GM12891 (cell line): Measurements from ENCODE around the gene PSME4. TPM values are rescaled to one million over a fixed set of nuclear protein-coding genes. Genes with fewer than 3 reads are reported as not detected.
A peak's percentile ranks its signal among the peaks of the same experiment; 100 is the strongest.

ENCODE experiments used
- DNase-seq: peaks from one replicate; pipeline ENCODE4 v3.0.0; 2011; ENCODE audit warnings: low spot score; ENCODE audit not compliant: insufficient read length
- FAIRE-seq: peaks from 2 replicates; lab custom pipeline; 2011; peaks lifted over from hg19 to GRCh38; lab: Jason Lieb, UNC
- PAX5 ChIP-seq: IDR thresholded peaks from 2 replicates; pipeline ENCODE4 v1.6.1; 2011; ENCODE audit warnings: low read length, moderate library complexity, mild to moderate bottlenecking; ENCODE audit not compliant: insufficient read depth, severe bottlenecking
- POLR2A ChIP-seq: IDR thresholded peaks from 2 replicates; pipeline ENCODE4 v1.6.1; 2011; ENCODE audit warnings: low read depth, low read length, control low read depth
- POLR2AphosphoS5 ChIP-seq: IDR thresholded peaks from 2 replicates; pipeline ENCODE4 v1.6.1; 2011; ENCODE audit warnings: low read depth, low read length, control low read depth
- POU2F2 ChIP-seq: IDR thresholded peaks from 2 replicates; pipeline ENCODE4 v1.6.1; 2011; ENCODE audit warnings: low read depth, mild to moderate bottlenecking, control low read depth, low read length, moderate library complexity
- SPI1 ChIP-seq: IDR thresholded peaks from 2 replicates; pipeline ENCODE4 v1.6.1; 2011; ENCODE audit warnings: low read depth, low read length, control low read depth
- TAF1 ChIP-seq: IDR thresholded peaks from 2 replicates; pipeline ENCODE4 v1.6.1; 2011; ENCODE audit warnings: low read depth, low read length, control low read depth
- polyA plus RNA-seq: library from polyadenylated mRNA; unstranded; fragments of >200 nt; gene quantifications from one replicate; pipeline ENCODE4 v1.2.1, GENCODE V29; 2012; ENCODE audit warnings: low read depth, missing spikeins, inconsistent platforms; ENCODE audit not compliant: missing spikeins

The PSME4 gene
- polyA plus RNA-seq, result 20.6 TPM

- no peak for TF ChIP-seq POU2F2
- peak; percentile 70; the same call in 1 of the 2 replicates for TF ChIP-seq POLR2A
- peak; percentile 86 for TF ChIP-seq POLR2AphosphoS5
- no peak for TF ChIP-seq SPI1
- TF ChIP-seq PAX5, result peak; percentile 26
- peak; percentile 72 for TF ChIP-seq TAF1
- FAIRE-seq (peak; percentile 55), DNase-seq (peak; percentile 92)
These were observed at the start of gene PSME4 for GRCh38 chr2:53970724-53971602. Gene PSME4, minus strand, starts transcription at chr2:53970993. Its CDS starts 209 bp downstream, at chr2:53970784.

DNA sequence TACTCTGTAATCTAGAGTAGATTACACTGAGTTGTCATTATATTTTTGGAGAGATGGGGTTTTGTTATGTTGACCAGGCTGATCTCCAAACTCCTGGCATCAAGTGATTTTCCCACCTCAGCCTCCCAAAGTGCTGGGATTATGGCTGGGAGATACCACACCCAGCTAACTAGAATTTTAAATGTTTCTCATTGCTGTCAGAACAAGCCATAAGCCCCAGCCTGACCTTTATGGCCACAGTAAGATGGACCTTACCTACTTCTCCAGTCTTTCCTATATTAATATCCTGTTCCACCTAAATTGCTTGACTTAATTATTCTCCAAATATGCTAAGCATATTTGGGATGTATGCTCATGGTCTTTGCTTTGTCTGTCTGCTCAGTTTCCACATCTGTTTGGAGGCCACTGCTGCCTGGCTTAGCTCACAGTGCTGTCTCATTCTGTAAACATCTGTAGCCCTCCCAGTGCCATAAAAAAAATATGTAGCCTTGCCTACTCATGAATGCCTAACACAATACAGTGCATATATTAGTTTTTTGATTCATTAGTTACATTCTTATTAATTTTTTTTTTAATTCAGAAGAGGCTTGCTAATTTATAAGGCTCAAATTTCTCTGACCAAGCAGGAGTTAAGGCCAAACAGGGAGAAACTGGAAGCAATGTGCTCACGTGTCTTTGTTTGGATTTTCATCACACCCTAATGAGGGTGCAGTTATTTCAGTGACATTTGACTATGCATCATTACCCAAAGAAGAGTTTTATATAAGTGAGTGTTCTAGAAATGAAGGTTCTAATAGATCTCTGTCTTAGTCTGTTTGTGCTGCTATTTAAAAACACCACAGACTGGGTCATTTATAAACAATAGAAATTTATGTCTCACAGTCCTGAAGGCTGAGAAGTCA is 45.3 kb upstream of the PSME4 start:
- no peak for DNase-seq
- no peak for TF ChIP-seq TAF1
- no peak for TF ChIP-seq POLR2AphosphoS5
- TF ChIP-seq PAX5, result no peak
- no peak for TF ChIP-seq POLR2A
- no peak for TF ChIP-seq SPI1
- no peak for TF ChIP-seq POU2F2
- FAIRE-seq, result no peak

- DNase-seq, result no peak
- FAIRE-seq, result no peak
These were observed 43.2 kb upstream of the PSME4 start for GRCh38 chr2:54013996-54014395.

DNA sequence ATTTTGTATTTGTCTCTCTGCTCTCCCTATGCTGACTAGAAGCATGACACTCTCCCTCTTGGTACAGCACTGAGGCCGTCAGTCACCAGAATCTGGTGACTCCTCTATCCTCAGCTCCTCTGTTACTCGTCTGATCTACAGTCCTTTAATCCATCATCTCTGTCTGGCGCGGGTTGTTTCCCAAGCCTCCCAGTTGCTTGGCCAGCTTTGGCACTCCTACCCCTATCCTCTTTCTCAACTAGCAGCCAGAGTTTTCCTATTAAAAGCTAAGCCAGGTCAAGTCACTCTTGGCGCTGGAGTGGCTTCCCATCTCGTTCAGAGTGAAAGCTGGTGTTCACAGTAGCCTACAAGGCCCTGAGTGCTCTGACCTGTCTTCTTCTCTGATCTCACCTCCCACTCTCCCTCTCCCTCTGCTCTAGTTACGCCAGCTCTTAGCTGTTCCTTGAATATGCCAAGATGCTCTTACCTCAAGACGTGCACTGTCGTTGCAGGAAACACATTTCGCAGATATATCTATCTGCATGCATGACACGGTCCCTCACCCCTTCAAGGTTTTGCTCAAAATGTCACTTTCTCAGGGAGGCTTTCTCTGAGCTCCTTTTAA is 41.8 kb upstream of the PSME4 start:
- TF ChIP-seq POLR2A, result no peak
- TF ChIP-seq TAF1, result no peak
- TF ChIP-seq SPI1, result no peak
- TF ChIP-seq PAX5, result no peak
- TF ChIP-seq POLR2AphosphoS5, result no peak
- TF ChIP-seq POU2F2, result no peak
- FAIRE-seq (no peak), DNase-seq (no peak)

More at GRCh38 chr2:54013996-54014395, 43.2 kb upstream of the PSME4 start:
- no peak for TF ChIP-seq POLR2A
- TF ChIP-seq POLR2AphosphoS5, result no peak

- FAIRE-seq (no peak), DNase-seq (no peak)
- TF ChIP-seq TAF1 (no peak), POLR2A (no peak), SPI1 (no peak), PAX5 (no peak), POLR2AphosphoS5 (no peak), POU2F2 (no peak)
These were observed 38.8 kb upstream of the PSME4 start for GRCh38 chr2:54009549-54009948.

DNA sequence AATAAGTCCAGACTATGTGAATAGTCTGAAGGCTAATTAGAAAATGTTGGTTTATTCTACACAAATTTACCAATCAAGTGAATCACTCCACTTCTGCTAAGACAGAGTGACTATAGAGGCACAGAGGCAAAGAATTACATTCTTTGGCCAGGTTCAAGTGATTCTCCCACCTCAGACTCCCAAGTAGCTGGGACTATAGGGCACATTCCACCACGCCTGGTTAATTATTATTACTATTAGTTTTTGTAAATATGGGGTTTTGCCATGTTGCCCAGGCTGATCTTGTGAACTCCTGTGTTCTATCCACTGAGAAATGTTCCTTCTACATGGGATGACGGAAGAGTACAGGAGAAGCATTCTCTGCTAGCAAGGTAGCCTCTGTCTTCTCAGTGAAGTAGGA is 37.6 kb upstream of the PSME4 start:
- TF ChIP-seq POLR2A (no peak), POLR2AphosphoS5 (no peak), TAF1 (no peak), POU2F2 (no peak), PAX5 (no peak), SPI1 (no peak)
- DNase-seq (no peak), FAIRE-seq (no peak)

DNA sequence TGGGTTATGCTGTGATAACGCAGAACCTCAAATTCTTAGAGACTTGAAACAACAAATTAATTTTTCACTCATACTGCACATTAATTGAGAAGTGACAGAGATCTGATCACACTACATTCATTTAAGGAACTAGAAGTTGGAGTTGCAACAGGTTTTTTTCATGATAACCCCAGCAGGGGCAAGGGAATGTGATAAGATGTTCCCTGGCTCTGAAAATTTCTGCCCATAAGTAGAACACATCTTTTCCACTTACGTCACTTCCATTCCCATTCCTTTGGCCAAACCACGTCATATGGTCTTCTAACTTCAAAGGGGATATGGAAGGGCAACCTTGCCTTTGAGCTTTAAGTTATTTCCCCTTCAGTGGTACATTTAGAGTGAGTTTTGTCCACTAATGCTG is 29.7 kb upstream of the PSME4 start:
- DNase-seq (no peak), FAIRE-seq (no peak)
- TF ChIP-seq TAF1 (no peak), POU2F2 (no peak), POLR2A (no peak), POLR2AphosphoS5 (no peak), PAX5 (no peak), SPI1 (no peak)

DNA sequence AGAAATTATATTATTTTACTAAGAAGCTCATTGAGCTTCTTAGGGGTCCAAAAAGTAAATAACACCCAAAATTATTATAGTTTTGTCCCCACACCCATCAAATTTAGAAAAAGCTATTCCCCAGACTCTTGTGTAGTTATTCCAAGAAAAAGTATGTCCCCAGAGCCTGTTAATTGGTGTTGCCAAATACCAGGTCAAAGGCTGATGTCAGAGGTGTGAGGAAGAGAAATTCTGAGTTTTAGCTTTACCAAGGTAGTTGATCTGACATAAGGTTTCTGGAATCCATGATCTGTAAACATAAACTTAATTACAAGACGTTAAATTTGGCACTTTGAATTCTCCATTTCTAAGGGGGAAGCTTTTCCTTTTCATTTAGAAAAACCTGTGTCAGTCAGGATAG is 29.3 kb upstream of the PSME4 start:
- DNase-seq (no peak), FAIRE-seq (no peak)
- TF ChIP-seq POU2F2, result no peak
- no peak for TF ChIP-seq POLR2A
- no peak for TF ChIP-seq TAF1
- TF ChIP-seq POLR2AphosphoS5, result no peak
- no peak for TF ChIP-seq PAX5
- TF ChIP-seq SPI1, result no peak

DNA sequence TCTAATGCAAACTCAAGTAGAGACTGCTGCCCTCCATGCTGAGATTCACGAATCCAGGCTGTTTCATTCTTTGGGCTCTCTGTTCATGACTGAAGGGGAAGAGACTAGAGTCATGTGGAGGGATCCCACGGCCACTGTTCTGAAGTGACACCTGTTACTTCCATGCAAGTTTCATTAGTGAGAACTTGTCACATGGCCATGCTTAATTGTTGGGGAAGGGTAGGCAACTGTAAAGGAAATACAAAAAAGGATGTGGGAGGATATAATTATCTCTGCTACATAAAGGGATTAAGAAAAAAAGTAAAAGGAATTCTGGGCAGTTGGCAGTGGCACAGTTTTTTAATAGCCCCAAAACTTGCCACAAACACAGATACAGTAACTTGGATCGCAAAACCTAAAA is 28.0 kb upstream of the PSME4 start:
- no peak for TF ChIP-seq POLR2AphosphoS5
- TF ChIP-seq POU2F2, result no peak
- no peak for TF ChIP-seq TAF1
- no peak for TF ChIP-seq PAX5
- TF ChIP-seq POLR2A, result no peak
- no peak for TF ChIP-seq SPI1
- FAIRE-seq, result no peak
- no peak for DNase-seq
